HG03097 (cell line): ENCODE data around the gene SREBF1.
"Not testable (repeated sequence)": the region's sequence is repeated elsewhere in the genome, so short reads cannot be mapped to it uniquely, and the experiment has no call there.

ENCODE experiments used
- ATAC-seq: cut with Tn5 transposase; IDR thresholded peaks from one replicate; pipeline ENCODE4 v1.9.1; 2021; ENCODE audit not compliant: unreplicated experiment, low FRiP score

Gene SREBF1

DNA sequence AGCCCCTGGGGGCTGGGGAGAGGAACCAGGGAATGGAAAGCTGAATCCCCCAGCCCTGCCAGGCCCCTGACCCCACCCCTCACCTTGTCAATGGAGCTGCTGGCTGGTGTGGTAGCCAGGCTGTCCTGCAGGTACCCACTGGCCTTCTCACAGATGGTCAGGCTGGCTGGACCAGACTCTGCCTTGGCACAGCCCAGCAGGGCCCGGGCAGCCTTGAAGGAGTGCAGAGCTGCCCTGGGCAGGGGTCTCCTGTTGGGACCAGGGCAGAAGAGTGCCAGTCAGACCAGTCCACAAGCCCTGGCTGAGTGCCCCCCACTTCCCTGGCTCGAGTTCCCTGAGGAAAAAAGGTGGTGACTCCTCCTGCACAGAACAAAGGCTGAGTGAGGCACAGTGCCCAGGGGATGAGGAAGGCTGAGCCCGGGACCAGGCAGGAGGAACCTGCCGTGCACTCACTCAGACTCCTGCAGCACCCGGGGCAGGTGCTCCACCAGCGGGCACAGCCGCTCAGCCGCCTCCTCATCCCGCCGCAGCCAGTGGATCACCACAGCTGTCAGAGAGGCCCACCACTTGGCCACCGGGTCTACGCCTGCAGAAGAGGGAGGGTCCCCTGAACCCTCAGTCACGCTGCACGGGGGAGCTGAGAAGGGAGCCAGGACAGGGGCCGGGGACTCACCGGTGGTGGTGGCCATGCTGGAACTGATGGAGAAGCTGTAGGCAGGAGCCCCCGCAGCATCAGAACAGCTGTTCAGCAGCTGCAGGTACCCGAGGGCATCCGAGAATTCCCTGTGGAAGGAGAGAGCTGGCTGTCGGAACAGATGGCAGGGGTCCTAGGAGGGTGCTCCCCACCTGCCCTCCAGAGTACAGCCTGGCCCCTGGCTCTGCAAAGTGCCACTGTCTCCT lies 22.4 kb downstream of the SREBF1 start:
- ATAC-seq: no peak

GRCh38 chr17:17813725-17814095 lies 23.1 kb downstream of the SREBF1 start:
- ATAC-seq: no peak

DNA sequence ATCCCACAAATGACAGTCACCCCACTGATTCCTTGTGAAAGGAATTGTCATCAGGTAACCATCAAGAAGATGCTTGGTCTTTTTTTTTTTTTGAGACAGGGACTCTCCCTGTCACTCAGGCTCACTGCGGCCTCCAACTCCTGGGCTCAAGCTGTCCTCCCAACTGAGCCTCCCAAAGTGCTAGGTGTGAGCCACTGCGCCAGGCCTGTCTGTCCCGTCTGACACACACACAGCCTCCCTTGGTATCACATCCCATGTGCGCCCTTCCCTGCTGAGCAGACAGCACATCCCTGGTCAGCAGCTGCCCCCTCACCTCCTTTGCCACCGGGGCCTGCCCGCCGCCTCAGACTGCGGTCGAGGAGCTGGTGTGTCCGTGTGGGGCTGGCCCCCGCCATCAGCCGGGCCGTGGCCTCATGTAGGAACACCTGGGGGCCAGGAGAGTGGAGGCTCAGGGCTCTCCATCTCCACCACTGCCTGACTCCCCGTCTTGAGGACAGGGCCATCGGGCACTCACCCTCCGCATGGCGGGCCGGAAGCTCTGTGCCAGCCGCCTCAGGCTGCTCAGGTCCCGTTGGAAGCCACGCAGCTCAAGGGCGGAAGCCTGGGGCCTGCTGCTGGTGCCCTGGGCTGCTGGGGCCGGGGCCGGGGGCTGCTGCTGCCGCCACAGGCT lies 23.6 kb downstream of the SREBF1 start:
- ATAC-seq: no peak

DNA sequence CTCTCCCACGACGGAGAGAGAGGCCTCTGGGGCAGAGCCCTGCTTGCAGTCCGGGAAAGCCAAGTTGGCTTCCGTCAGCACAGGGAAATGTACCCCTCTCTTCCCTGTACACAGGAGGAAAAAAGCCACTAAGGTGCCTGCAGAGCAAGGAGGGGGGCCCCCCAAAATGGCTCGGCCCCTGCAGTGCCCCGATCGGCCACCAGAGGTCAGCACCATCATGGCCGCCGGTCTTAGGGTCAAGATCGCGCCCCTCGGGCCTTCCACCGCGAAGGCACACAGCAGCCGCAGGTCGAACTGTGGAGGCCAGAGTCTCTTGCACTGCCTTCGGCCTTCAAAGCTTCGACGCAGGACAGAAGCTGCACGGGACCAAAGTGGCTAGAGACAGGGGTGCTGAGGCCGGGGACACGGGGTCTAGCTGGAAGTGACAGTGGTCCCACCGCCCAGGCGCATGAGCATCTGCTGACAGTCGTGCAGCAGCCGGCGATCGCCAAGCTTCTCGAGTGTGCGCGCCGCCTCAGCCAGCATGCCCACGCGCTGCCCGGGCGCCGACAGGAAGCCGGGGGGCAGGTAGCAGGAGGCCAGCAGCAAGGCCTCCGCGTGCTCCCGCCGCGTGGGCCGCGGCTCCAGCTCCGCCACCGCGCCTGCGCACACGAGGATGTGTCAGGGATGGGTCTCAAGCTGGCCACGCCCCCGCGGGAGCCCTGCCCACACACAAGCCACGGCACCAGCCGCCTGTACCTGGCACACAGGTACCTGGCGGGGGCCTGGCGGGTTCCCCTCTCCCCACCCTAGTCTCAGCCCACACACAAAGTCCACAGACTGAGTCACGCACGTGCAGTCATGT lies 24.4 kb downstream of the SREBF1 start:
- ATAC-seq: no peak

GRCh38 chr17:17811381-17812210 lies 25.2 kb downstream of the SREBF1 start:
- ATAC-seq: no peak

DNA sequence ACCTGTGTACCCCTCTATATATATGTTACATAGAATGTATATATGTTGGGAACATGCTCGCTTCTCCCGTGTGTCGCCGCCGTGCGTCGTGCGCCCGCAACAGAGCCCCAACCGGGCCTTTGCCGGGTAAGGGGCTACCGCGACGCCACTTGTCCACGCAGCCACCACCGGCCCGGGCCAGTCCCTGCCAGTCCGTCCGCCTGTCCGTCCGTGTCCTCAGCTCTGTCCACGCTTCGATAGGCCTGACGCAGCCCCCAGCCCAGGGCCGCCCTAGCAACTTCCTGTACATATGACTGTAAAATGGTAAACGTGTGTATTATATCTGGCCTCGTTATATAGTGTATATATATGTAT lies 25.9 kb downstream of the SREBF1 start:
- ATAC-seq: no peak

DNA sequence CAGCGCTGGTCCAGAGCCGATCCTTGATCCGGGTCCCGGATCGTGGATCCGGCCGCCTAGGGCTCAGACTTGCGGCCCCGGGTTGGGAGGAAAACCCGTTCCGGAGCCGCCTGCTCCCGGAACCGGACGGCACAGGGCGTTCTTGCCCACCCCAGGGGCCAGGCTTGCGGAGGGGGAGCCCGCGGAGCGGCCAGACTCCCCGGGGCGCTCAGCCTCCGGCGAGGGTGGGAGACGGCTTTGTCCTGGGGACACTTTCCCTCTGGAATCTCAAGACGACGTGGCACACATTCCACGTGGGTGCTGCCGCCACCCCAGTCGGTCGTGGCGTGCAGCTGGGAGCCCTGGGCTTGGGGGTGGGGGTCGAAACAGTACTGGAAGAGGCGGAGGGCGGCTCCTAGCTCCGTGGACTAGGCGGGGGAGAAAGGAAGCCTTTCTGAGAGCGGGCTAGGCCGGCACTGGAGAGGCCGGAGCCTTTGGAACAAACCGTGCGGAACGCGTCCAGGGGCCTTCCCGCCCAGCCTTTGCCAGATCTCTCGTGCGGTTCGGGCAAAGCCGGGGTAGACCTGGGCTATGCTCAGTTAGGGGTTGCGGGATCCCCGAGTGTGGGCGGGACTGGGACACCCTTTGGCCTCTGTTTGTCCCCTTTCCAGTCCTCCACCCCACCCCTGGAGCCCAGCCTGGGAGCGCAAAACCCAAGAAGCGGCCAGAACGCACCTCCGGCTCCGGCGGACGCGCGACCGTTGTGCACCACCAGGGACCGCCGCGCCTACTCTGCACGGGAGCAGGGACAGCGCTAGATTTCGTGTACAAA lies 26.5 kb downstream of the SREBF1 start:
- ATAC-seq: no peak

DNA sequence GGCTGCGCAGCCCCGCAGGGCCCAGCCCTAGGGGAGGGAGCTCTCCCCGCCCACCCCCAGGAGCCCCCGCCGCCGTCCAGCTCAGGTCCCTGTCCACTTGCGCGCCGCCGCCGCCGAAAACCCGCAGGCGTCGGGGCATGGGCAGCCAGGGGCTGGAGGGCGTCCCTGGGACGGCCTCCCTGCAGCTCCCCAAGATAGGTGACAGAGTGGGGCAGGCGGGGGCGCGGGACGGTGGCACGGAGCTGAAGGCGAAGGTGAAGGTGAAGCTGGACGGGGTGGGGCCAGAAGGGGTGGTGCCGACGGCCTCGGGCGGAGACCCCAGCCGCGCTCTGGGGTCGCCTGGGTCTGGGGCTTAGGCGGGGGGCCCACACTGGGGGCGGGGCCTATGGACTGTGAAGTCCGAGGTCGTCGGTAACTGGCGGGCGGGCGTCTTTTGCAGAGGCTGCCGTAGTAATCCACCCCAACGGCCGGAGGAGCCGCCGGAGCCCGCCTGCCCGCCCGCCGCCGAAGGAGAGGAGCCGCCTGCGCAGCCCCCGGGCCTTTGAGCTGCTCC lies 27.2 kb downstream of the SREBF1 start:
- no peak for ATAC-seq

GRCh38 chr17:17808706-17809432 lies 27.9 kb downstream of the SREBF1 start:
- ATAC-seq: no peak

- not testable (repeated sequence) for ATAC-seq
Measured at GRCh38 chr17:17808200-17808599, 28.6 kb downstream of the SREBF1 start.

- ATAC-seq: no peak
Measured at GRCh38 chr17:17807440-17807839, 29.3 kb downstream of the SREBF1 start.

- ATAC-seq: no peak
Measured at GRCh38 chr17:17806611-17807274, 30.0 kb downstream of the SREBF1 start.

GRCh38 chr17:17806035-17806434 lies 30.8 kb downstream of the SREBF1 start:
- ATAC-seq: no peak

DNA sequence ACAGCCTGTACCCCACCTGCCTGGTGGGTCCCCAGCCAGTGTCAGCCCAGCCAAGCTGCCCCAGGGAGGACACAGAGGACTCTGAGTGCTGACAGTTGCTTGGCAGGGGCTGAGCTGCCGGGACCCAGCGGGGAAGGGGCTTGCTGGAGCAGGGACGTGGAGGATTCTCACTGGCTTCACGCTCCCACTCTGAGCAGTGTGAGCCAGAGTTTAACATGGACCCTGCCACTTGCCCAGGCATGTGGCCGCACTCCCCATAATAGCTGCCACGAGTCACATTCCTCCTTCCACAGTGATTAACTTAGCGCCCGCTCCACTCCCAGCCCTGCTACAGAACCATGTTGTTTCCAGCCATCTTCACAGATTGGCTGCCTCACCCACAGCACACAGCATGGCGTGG lies 31.2 kb downstream of the SREBF1 start:
- no peak for ATAC-seq

GRCh38 chr17:17804007-17804406 lies 32.8 kb downstream of the SREBF1 start:
- ATAC-seq: no peak

GRCh38 chr17:17801800-17802481 lies 34.8 kb downstream of the SREBF1 start:
- ATAC-seq: no peak

DNA sequence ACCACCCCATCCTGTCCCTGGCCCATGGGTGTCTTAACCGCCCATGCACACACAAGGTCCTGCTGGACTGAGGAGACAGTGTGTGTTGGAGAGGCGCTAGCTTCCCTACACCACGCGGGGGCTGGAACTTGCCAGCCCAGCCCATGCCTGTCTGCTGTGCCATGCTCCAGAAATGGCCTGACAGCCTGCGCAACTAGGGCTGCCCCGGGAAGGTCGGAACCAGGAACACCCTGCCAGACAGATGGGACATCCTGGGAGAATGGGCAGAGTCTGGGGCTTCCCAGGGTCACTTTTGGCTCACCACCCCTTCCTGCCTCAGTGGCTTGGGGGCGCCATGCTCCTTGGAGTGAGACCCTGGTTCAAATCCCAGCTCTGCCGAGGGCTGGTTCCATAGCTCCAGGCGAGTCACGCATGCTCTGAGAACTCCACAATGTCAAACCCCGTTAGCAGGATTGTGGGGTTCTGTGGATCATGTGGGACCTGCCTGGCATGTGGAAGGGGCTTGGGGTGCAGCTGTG lies 36.2 kb downstream of the SREBF1 start:
- ATAC-seq: no peak
